Hepatocyte (in vitro differentiated cells): Measurements from ENCODE around the gene PTPMT1. TPM values are rescaled to one million over a fixed set of nuclear protein-coding genes. Genes with fewer than 3 reads are reported as not detected.
A peak's percentile ranks its signal among the peaks of the same experiment; 100 is the strongest.

Experiments used
- DNase-seq: peaks from one replicate; pipeline ENCODE4 v3.0.0-alpha.2; 2016; ENCODE audit warnings: low spot score
- H2AFZ ChIP-seq: fragments of 200-600 bp; sonication (generic); 2 replicates; pipeline ENCODE4 v1.6.0; 2016; ENCODE audit warnings: antibody characterized with exemption, mild to moderate bottlenecking
- H3K27ac ChIP-seq: fragments of 200-600 bp; sonication (generic); 2 replicates; pipeline ENCODE4 v1.5.1; 2016; ENCODE audit warnings: mild to moderate bottlenecking
- H3K27me3 ChIP-seq: fragments of 200-600 bp; sonication (generic); 2 replicates; pipeline ENCODE4 v1.6.1; 2016
- H3K36me3 ChIP-seq: fragments of 200-600 bp; sonication (generic); replicated peaks from 2 replicates; pipeline ENCODE4 v1.5.1; 2016; ENCODE audit warnings: low read depth; ENCODE audit not compliant: insufficient read depth
- H3K4me1 ChIP-seq: fragments of 200-600 bp; sonication (generic); 2 replicates; pipeline ENCODE4 v1.5.1; 2016; ENCODE audit warnings: mild to moderate bottlenecking, moderate library complexity; ENCODE audit not compliant: insufficient read depth
- H3K4me2 ChIP-seq: fragments of 200-600 bp; sonication (generic); 2 replicates; pipeline ENCODE4 v1.6.0; 2016
- H3K4me3 ChIP-seq: fragments of 200-600 bp; sonication (generic); 2 replicates; pipeline ENCODE4 v1.5.1; 2016; ENCODE audit warnings: mild to moderate bottlenecking
- H3K79me2 ChIP-seq: fragments of 200-600 bp; sonication (generic); 2 replicates; pipeline ENCODE4 v1.6.0; 2017; ENCODE audit warnings: mild to moderate bottlenecking
- H3K9me2 ChIP-seq: fragments of 200-600 bp; sonication (generic); replicated peaks from 2 replicates; pipeline ENCODE4 v1.6.0; 2017; ENCODE audit warnings: mild to moderate bottlenecking; ENCODE audit not compliant: insufficient read depth
- H3K9me3 ChIP-seq: fragments of 200-600 bp; sonication (generic); 2 replicates; pipeline ENCODE4 v1.5.1; 2016; ENCODE audit warnings: low read depth, mild to moderate bottlenecking
- H4K20me1 ChIP-seq: fragments of 200-600 bp; sonication (generic); 2 replicates; pipeline ENCODE4 v1.6.0; 2016; ENCODE audit warnings: mild to moderate bottlenecking; ENCODE audit not compliant: insufficient read depth, poor library complexity, severe bottlenecking
- CTCF ChIP-seq: fragments of 200-600 bp; sonication (generic); IDR thresholded peaks from 2 replicates; pipeline ENCODE4 v1.5.1; 2016; ENCODE audit warnings: antibody characterized with exemption, mild to moderate bottlenecking; ENCODE audit not compliant: poor library complexity
- EZH2 ChIP-seq: fragments of 200-600 bp; sonication (generic); IDR thresholded peaks from 2 replicates; pipeline ENCODE4 v1.6.1; 2016; ENCODE audit warnings: antibody characterized with exemption, mild to moderate bottlenecking, borderline replicate concordance
- EZH2phosphoT487 ChIP-seq: fragments of 200-600 bp; sonication (generic); IDR thresholded peaks from one replicate; pipeline ENCODE4 v1.6.1; 2018; ENCODE audit warnings: antibody characterized with exemption, mild to moderate bottlenecking, low read depth, moderate library complexity; ENCODE audit not compliant: unreplicated experiment, severe bottlenecking
- WGBS: methylation state at CpG from one replicate; pipeline ENCODE4 v1.1.6; 2016; ENCODE audit warnings: low lambda C conversion rate; ENCODE audit errors: missing lambda C conversion rate; 5-methylcytosine and 5-hydroxymethylcytosine counted together
- polyA plus RNA-seq: library from polyadenylated mRNA; unstranded; fragments of >200 nt; fragmentation: Nextera tagmentation; extraction: Ambion mirVana; gene quantifications from 2 replicates; pipeline ENCODE4 v1.2.1, GENCODE V29; 2016
- total RNA-seq: library from RNA; depleted of rRNA; stranded (reverse); fragments of >200 nt; gene quantifications from 2 replicates; pipeline ENCODE4 v1.2.3, GENCODE V29; 2014

The PTPMT1 gene
- total and polyA plus RNA-seq, 2 experiments from 2014 or later: 108 to 112 TPM

GRCh38 chr11:47603295-47603694, 37.9 kb downstream of the PTPMT1 start:
- Histone ChIP-seq H3K79me2 (no peaks in the 10 kb centered on the region), H3K4me2 (no peak overlapping the region), H3K27ac (no peak overlapping the region), H2AFZ (no peak overlapping the region), H3K9me2 (no peaks in the 10 kb centered on the region), H3K36me3 (no peaks in the 10 kb centered on the region), H4K20me1 (no peaks in the 10 kb centered on the region), H3K27me3 (no peaks in the 10 kb centered on the region), H3K9me3 (no peaks in the 10 kb centered on the region), H3K4me1 (no peaks in the 10 kb centered on the region), H3K4me3 (no peak overlapping the region)
- WGBS: 94% methylated on average over 4 of the region's 4 CpGs
- TF ChIP-seq CTCF: no peak
- TF ChIP-seq EZH2: no peak
- no peak for TF ChIP-seq EZH2phosphoT487
- DNase-seq: no peak

DNA sequence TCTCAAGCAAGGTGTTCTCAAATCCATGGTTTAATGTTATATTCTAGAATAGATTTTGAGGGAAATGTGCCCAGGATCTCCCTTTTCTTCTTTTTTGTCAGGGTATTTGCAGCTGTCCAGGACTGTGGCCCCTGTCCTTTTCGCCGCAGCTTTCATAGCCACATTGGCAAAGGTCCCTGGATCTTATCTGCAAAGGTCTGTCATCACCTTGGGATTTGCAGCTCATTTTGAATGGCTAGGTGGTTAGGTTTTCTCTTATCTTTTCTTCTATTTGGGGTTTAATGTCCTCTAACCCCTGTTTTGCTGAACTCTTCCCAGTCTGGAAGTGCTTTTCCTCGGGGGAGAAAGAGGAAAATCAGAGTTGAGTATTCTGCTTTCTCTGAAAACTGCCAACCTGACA, 40.5 kb downstream of the PTPMT1 start:
- H3K27me3 ChIP-seq: no peaks in the 10 kb centered on the region
- H2AFZ ChIP-seq: no peak overlapping the region
- no peak overlapping the region for H3K4me2 ChIP-seq
- 36% methylated on average over 3 of the region's 3 CpGs for WGBS
- H3K79me2 ChIP-seq: no peaks in the 10 kb centered on the region
- H3K4me1 ChIP-seq: no peaks in the 10 kb centered on the region
- H3K36me3 ChIP-seq: no peaks in the 10 kb centered on the region
- H4K20me1 ChIP-seq: no peaks in the 10 kb centered on the region
- no peak overlapping the region for H3K4me3 ChIP-seq
- H3K9me2 ChIP-seq: no peaks in the 10 kb centered on the region
- H3K27ac ChIP-seq: no peak overlapping the region
- DNase-seq: no peak
- no peak for TF ChIP-seq EZH2
- TF ChIP-seq CTCF: no peak
- no peak for TF ChIP-seq EZH2phosphoT487
- no peaks in the 10 kb centered on the region for H3K9me3 ChIP-seq

- H3K27me3 ChIP-seq: no peaks in the 10 kb centered on the region
- H3K4me1 ChIP-seq: no peaks in the 10 kb centered on the region
- H3K4me2 ChIP-seq: no peak overlapping the region
- H4K20me1 ChIP-seq: no peaks in the 10 kb centered on the region
- no peak overlapping the region for H3K27ac ChIP-seq
- no peaks in the 10 kb centered on the region for H3K79me2 ChIP-seq
- H3K9me2 ChIP-seq: no peaks in the 10 kb centered on the region
- no peaks in the 10 kb centered on the region for H3K36me3 ChIP-seq
- no peaks in the 10 kb centered on the region for H3K9me3 ChIP-seq
- no peak for DNase-seq
- no peak overlapping the region for H3K4me3 ChIP-seq
- no peak overlapping the region for H2AFZ ChIP-seq
- WGBS: 31% methylated on average over 5 of the region's 5 CpGs
- TF ChIP-seq CTCF (no peak), EZH2phosphoT487 (no peak), EZH2 (no peak)
Measured at GRCh38 chr11:47606731-47607130, 41.3 kb downstream of the PTPMT1 start.

GRCh38 chr11:47607380-47607779, 42.0 kb downstream of the PTPMT1 start:
- H4K20me1 ChIP-seq: no peaks in the 10 kb centered on the region
- H3K4me3 ChIP-seq: no peak overlapping the region
- H3K36me3 ChIP-seq: no peaks in the 10 kb centered on the region
- no peaks in the 10 kb centered on the region for H3K9me3 ChIP-seq
- 67% methylated on average over 7 of the region's 7 CpGs for WGBS
- no peaks in the 10 kb centered on the region for H3K27me3 ChIP-seq
- H3K4me1 ChIP-seq: no peaks in the 10 kb centered on the region
- H3K9me2 ChIP-seq: no peaks in the 10 kb centered on the region
- H3K27ac ChIP-seq: no peak overlapping the region
- H3K4me2 ChIP-seq: no peak overlapping the region
- peak; percentile 34 for DNase-seq
- TF ChIP-seq EZH2 (no peak), CTCF (no peak), EZH2phosphoT487 (no peak)
- H3K79me2 ChIP-seq: no peaks in the 10 kb centered on the region
- H2AFZ ChIP-seq: no peak overlapping the region
